Fibroblast of mammary gland (primary cell): Measurements from ENCODE around the gene PRDX2.

Source experiments
- DNase-seq: peaks from one replicate; pipeline ENCODE4 v3.0.0-alpha.2; 2010; ENCODE audit warnings: low read depth
- H3K4me3 ChIP-seq: 2 replicates; pipeline ENCODE4 v1.5.1; 2011; ENCODE audit warnings: low read depth, mild to moderate bottlenecking, low read length, moderate library complexity; ENCODE audit not compliant: control insufficient read depth
- TF ChIP-seq, protein P1 (sequence below): conservative IDR thresholded peaks from 2 replicates; pipeline ENCODE4 v1.5.1; 2011; ENCODE audit warnings: low read depth, low read length, inconsistent platforms; ENCODE audit not compliant: control insufficient read depth, insufficient read depth

Gene PRDX2

DNA sequence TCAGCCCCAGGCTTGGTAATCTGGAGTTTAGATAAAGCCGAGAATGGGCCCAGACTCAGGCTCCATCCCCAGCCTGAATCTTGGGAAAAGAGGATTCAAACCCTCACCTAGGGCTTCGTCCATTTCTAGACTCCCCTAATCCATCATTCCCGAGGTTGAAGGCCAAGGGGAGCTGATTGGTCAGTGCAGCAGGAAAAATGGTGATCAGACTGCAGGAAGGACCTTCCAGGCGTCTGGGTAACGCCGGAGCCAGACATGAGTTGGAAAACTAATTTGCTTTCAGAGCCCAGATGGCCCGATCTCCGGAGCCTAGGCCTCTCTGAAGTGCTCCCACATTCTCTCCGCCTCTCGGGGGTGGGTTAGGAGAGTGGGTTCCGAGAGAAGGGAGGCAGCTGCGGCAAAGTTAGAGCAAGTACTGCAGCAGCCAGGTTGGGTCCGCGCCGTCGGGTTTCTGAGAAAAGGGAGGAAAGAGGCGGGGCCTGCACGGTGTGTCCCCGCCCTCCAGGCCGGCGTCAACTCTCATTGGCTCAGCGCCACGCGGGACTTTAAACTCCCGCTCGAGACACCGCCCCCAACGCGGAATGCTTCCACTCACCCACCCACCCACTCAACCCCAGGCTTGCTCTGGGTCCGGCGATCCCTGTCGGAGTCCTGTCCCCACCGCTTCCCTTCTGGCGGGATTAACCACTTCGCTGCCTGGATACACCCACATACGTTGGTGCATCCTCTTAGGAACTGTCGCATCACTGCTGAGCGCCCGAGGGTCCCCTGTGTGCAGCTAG lies 33.6 kb upstream of the PRDX2 start:
- DNase-seq = no peak
- H3K4me3 ChIP-seq = no peak overlapping the region
- TF ChIP-seq, protein P1, sequence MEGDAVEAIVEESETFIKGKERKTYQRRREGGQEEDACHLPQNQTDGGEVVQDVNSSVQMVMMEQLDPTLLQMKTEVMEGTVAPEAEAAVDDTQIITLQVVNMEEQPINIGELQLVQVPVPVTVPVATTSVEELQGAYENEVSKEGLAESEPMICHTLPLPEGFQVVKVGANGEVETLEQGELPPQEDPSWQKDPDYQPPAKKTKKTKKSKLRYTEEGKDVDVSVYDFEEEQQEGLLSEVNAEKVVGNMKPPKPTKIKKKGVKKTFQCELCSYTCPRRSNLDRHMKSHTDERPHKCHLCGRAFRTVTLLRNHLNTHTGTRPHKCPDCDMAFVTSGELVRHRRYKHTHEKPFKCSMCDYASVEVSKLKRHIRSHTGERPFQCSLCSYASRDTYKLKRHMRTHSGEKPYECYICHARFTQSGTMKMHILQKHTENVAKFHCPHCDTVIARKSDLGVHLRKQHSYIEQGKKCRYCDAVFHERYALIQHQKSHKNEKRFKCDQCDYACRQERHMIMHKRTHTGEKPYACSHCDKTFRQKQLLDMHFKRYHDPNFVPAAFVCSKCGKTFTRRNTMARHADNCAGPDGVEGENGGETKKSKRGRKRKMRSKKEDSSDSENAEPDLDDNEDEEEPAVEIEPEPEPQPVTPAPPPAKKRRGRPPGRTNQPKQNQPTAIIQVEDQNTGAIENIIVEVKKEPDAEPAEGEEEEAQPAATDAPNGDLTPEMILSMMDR = no peak

DNA sequence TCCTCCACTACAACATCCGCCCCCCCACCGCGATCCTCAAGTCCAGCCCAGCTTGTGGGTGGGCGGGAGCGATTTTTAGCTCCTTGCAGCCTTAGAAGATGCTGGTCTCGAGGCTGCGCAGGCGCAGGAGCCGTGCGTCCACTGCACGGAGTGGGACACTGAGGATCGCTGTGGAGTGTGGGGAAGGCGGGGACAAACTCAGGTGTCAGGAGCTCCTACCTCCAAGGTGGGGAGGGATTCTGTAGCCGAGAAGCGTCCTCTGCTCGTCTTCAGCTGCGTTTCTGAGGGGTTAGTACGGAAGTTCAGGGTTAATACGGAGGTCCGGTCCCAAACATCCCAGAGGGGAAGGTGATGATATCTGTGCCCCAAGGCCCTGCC lies 33.0 kb upstream of the PRDX2 start, which contains the start of gene RTBDN:
TSS of gene RTBDN (minus strand) at position 14 of the 378 bp plus-strand sequence. CDS start 4,600 bp downstream, outside the sequence.
- peak within 1 kb of the TSS; percentile 29 for H3K4me3 ChIP-seq
- no peak for DNase-seq
- TF ChIP-seq, protein P1 = no peak

DNA sequence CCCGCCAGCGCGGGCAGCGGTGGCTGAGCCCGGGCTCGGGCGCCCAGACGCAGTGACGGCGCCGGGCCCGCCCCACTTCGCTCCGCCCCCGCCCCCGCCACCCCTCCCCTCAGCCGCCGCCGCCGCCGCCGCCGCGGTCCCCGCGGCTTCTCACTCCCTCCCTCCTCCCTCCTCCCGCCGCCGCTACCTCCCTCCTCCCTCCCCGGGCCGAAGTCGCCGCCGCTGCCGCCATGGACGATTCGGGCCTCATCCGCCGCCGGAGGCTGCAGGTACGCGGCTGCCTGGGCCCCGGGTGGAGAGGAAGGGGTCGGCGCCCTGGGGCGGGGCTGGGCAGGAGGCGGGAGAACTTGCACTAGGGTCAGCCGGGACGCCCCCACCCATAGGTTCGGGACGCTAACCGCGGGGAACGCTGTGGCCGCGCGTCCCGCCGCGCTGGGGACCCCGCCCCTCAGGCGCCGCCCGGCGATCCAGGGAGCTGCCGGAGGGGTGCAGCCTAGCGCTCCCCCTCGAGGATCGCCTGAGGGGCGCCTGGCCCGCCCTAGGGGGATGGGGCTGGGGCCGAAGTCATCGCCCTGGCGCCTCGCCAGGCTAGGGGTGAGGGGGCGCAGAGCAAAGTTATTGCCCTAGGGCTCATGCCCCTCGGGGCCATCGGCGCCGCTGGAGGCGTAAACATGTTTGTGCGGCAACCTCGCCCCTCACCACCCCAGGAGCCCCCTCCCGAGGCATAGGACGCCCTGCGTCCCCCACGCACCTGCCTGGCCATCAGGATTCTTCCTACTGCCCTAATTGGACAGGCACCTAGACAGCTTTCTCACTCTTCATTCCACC lies 32.4 kb upstream of the PRDX2 start:
- no peak for DNase-seq
- peak overlapping the region; percentile 29 for H3K4me3 ChIP-seq
- TF ChIP-seq, protein P1 = no peak

DNA sequence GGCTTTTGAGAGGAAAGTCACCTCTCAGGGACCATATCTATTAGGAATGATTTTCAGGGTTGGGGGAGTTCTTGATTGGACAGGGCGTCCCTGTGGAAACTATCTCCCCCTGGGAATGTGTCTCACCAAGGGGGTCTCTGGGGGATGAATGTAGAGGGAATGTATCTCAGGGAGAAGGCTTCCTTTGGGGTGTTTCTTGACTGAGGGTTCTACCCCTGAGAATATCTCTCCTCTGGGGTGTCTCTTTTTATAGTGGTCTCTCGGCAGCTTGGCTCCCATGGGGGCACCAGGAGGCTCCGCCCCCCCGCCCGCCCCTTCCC lies 31.8 kb upstream of the PRDX2 start:
- no peak for DNase-seq
- TF ChIP-seq, protein P1 = no peak
- no peak overlapping the region for H3K4me3 ChIP-seq

DNA sequence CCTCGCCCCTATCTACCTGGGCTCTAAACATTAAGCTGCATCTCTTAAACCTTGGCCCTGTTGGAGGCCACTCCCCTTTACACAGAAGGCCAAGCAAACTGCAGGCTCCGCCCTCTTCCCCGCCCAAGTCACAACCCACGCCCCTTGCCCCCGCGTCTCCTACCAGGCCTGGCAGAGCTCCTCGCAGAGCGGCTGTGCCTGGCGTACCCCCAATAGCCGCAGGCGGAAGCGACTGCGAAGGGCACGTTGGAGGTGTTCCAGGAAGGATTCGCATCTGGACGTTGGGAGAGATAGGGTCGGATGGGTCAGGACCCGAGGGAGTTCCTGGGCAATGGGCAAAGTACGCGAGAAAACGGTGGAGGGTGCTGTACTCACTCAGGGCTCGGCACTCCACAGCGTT lies 26.9 kb upstream of the PRDX2 start:
- TF ChIP-seq, protein P1 = no peak
- no peak overlapping the region for H3K4me3 ChIP-seq

DNA sequence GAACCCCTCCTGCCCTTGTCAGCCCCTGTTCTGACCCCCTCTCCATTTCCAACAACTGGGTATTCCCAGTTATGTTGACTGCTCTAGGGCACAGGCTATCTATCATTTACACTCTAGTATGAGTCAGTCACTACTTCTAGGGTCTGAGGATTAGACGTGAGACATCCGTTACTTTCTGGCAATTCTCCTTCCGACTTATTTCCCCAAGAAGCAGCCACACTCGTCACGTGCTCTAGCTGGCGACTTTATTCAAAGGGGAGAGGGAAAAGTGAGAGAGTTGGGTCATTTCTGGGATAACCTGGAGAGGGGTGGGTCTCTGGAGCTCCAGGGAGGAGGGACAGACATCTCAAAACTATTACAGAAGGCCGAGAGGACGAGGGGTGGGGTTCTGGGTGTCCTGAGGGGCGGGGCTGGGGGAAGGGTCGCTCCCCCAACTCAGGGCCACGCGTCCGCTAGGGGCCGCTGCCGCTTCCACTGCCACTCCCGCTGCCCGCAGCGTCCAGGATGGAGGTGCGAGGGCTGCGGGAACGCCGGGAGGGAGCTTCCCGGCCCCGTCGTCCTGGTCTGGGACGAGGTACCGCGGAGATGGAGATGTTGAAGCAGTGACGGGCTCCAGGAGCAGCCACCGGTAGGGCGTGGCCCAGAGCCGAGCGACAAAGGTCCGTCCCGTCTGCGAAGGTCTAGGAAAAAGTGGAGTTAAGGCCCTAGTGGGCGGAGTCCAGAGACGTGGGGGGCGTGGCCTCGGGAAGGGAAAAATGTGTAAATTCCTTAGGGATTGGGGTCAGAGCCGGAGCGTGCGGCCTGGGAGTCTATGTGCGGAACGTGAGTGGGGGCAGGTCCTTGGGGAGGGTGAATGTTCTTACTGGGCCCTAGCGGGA lies 23.9 kb upstream of the PRDX2 start:
- no peak for DNase-seq
- H3K4me3 ChIP-seq = no peak overlapping the region

More for the DNA sequence above, 26.9 kb upstream of the PRDX2 start:
- peak; percentile 33 for DNase-seq

More for the DNA sequence above, 23.9 kb upstream of the PRDX2 start:
- TF ChIP-seq, protein P1 = no peak
